Measurements from ENCODE around the gene TMEM40. TPM values are rescaled to one million over a fixed set of nuclear protein-coding genes. Genes with fewer than 3 reads are reported as not detected.
A peak's percentile ranks its signal among the peaks of the same experiment; 100 is the strongest.

Gene TMEM40, protein sequence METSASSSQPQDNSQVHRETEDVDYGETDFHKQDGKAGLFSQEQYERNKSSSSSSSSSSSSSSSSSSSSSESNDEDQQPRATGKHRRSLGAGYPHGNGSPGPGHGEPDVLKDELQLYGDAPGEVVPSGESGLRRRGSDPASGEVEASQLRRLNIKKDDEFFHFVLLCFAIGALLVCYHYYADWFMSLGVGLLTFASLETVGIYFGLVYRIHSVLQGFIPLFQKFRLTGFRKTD
- 2.0 and 2.4 TPM in 2 replicates for total RNA-seq
- long read RNA-seq, partial matches to known transcripts: 0 of 9 reads
- long read RNA-seq, other reads (novel, unspliced or antisense): 3 of 9 reads

DNA sequence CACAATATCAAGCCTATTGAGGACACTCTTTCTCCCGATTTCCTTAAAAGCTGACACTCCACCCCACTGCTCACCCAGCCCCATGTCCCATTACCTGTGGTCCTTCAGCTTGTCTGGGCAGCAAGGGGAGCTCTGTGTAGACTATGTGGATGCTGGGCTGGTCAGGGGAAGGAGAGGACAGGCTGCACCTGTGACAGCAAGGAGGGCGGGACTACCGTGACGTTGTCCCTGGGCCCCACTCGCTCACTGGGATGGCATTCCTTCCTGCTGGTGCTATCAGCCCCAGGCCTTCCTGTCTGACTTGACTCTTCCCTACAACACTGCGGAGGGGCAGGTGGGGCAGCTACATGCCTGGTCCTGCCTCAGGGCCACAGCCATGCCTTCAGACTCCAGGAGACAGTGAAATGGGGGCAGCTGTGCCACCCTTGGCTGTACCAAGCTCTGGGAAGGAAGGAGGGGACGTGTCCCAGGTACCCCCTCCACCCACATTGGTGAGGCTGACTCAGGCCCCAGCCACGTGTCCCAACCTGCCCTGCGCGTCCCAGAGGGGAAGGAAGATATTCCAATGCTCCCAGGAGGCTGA, at the start of gene TMEM40:
Gene TMEM40, minus strand, starts transcription at position 163 of the 583 bp plus-strand sequence. CDS start 9,427 bp downstream, outside the sequence.
- H3K4me1 Mint-ChIP-seq (ENCODE audit: unreplicated experiment): peaks cover 44% of the 10 kb centered on the region
- H3K27ac Mint-ChIP-seq (ENCODE audit: unreplicated experiment): peak within 1 kb of the TSS; percentile 96
- DNase-seq (ENCODE audit: extremely low spot score, unreplicated experiment): no peak
- no peaks in the 10 kb centered on the region for H3K27me3 Mint-ChIP-seq (ENCODE audit: unreplicated experiment)
- H3K9me3 Mint-ChIP-seq (ENCODE audit: unreplicated experiment): no peaks in the 10 kb centered on the region
- H3K4me3 Mint-ChIP-seq (ENCODE audit: unreplicated experiment): peak within 1 kb of the TSS; percentile 36
- TF ChIP-seq, protein P1, sequence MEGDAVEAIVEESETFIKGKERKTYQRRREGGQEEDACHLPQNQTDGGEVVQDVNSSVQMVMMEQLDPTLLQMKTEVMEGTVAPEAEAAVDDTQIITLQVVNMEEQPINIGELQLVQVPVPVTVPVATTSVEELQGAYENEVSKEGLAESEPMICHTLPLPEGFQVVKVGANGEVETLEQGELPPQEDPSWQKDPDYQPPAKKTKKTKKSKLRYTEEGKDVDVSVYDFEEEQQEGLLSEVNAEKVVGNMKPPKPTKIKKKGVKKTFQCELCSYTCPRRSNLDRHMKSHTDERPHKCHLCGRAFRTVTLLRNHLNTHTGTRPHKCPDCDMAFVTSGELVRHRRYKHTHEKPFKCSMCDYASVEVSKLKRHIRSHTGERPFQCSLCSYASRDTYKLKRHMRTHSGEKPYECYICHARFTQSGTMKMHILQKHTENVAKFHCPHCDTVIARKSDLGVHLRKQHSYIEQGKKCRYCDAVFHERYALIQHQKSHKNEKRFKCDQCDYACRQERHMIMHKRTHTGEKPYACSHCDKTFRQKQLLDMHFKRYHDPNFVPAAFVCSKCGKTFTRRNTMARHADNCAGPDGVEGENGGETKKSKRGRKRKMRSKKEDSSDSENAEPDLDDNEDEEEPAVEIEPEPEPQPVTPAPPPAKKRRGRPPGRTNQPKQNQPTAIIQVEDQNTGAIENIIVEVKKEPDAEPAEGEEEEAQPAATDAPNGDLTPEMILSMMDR (IDR thresholded peaks at IDR 0.05): no peak
- H3K36me3 Mint-ChIP-seq (ENCODE audit: unreplicated experiment): no peaks in the 10 kb centered on the region

DNA sequence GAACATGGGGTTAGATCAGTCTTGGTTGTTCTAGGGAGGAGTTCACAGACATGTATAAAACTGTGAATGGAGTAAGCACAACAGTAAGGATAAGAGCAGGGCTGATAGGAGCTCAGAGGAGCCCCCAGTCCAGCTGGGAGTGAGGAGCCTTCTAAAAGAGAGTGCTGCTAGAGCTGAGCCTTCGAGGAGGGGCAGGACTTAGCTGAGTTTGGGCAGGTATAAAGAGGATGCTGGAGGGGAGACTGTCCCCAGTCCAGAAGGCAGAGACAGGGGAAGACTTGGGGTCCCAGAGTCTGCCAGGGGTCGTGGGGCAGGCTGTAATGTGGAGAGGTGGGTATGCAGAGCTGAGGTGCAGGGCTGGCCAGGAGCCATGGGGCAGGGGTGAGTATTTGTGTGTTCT, 49.5 kb upstream of the TMEM40 start:
- H3K4me3 Mint-ChIP-seq (ENCODE audit: unreplicated experiment): no peak overlapping the region
- no peaks in the 10 kb centered on the region for H3K27me3 Mint-ChIP-seq (ENCODE audit: unreplicated experiment)
- TF ChIP-seq, protein P1 (IDR thresholded peaks at IDR 0.05): no peak
- no peak for DNase-seq (ENCODE audit: extremely low spot score, unreplicated experiment)
- peaks cover 2% of the 10 kb centered on the region for H3K36me3 Mint-ChIP-seq (ENCODE audit: unreplicated experiment)
- H3K9me3 Mint-ChIP-seq (ENCODE audit: unreplicated experiment): no peaks in the 10 kb centered on the region
- H3K4me1 Mint-ChIP-seq (ENCODE audit: unreplicated experiment): peaks cover 14% of the 10 kb centered on the region
- peak overlapping the region; percentile 1 for H3K27ac Mint-ChIP-seq (ENCODE audit: unreplicated experiment)

DNA sequence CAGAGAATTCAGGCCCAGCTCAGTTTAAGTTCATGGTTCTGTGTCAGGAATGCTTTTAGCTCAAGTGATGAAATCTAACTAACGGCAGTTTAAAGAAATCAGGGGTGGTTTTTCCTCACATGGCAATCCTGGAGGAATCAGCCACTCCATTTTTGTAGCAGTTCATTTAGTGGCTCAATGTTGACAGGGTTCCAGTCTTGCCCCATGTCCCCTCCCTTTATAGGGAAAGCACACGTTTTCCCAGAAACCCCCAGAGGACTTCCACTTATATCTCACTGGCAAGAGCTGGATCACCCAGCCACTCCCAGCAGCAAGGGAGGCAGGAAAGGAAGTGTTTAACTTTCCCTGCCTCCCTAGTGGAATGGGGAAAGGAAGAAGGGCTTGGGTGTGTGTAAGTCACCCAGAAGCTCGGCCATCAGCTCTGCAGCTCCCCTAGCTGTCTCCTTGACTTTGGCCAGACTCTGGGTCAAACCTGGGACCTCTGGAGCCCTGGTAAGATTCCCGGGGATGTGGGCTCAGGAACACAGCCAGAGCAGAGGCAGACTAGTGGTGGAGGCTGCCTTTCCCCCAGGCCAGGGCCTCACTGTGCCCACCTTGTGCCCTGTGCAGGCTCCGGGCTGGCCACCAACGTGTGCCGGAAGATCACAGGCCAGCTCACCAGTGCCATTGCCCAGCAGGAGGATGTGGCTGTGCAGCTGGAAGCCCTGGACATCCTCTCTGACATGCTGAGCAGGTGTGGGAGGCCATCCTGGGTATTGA, 48.7 kb upstream of the TMEM40 start:
- no peak for DNase-seq (ENCODE audit: extremely low spot score, unreplicated experiment)
- H3K4me3 Mint-ChIP-seq (ENCODE audit: unreplicated experiment): no peak overlapping the region
- TF ChIP-seq, protein P1 (IDR thresholded peaks at IDR 0.05): no peak
- peaks cover 14% of the 10 kb centered on the region for H3K4me1 Mint-ChIP-seq (ENCODE audit: unreplicated experiment)
- no peaks in the 10 kb centered on the region for H3K9me3 Mint-ChIP-seq (ENCODE audit: unreplicated experiment)
- H3K36me3 Mint-ChIP-seq (ENCODE audit: unreplicated experiment): peaks cover 2% of the 10 kb centered on the region
- no peak overlapping the region for H3K27ac Mint-ChIP-seq (ENCODE audit: unreplicated experiment)
- H3K27me3 Mint-ChIP-seq (ENCODE audit: unreplicated experiment): no peaks in the 10 kb centered on the region

DNA sequence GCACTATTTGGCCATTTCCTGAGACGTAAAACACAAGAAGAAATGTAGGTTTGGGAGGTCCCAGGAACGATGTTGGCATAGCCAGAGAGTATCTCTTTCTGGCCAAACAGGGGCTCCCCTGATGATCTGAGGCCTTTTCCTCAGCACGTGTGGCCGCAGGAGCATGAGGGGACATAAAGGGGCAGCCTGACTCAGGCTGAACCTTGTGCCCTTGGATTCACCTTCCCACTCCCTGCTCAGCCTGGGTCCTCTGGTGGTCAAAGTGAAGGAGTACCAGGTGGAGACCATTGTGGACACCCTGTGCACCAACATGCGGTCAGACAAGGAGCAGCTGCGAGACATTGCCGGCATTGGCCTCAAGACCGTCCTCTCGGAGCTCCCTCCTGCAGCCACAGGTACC, 48.0 kb upstream of the TMEM40 start:
- no peaks in the 10 kb centered on the region for H3K27me3 Mint-ChIP-seq (ENCODE audit: unreplicated experiment)
- no peaks in the 10 kb centered on the region for H3K9me3 Mint-ChIP-seq (ENCODE audit: unreplicated experiment)
- H3K27ac Mint-ChIP-seq (ENCODE audit: unreplicated experiment): no peak overlapping the region
- H3K4me1 Mint-ChIP-seq (ENCODE audit: unreplicated experiment): peaks cover 14% of the 10 kb centered on the region
- TF ChIP-seq, protein P1 (IDR thresholded peaks at IDR 0.05): no peak
- H3K4me3 Mint-ChIP-seq (ENCODE audit: unreplicated experiment): no peak overlapping the region
- peaks cover 2% of the 10 kb centered on the region for H3K36me3 Mint-ChIP-seq (ENCODE audit: unreplicated experiment)
- DNase-seq (ENCODE audit: extremely low spot score, unreplicated experiment): no peak

DNA sequence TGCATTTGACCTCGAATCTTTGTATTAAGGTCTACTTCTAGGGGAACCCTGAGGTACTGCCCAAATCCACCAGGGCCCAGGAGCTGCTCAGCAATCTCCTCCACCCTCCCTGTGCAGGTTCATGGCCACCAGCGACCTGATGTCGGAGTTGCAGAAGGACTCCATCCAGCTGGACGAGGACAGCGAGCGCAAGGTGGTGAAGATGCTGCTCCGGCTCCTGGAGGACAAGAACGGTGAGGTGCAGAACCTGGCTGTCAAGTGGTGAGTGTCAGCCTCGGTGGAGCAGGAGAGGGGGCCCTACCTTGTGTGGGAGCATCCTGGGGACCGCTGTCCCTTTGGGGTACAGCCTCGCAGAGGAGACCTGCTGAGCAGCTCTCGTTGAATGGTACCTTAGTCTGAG, 44.3 kb upstream of the TMEM40 start:
- Mint-ChIP-seq H3K27ac (ENCODE audit: unreplicated experiment) (no peak overlapping the region), H3K9me3 (ENCODE audit: unreplicated experiment) (no peaks in the 10 kb centered on the region), H3K4me1 (ENCODE audit: unreplicated experiment) (no peaks in the 10 kb centered on the region), H3K4me3 (ENCODE audit: unreplicated experiment) (no peak overlapping the region), H3K27me3 (ENCODE audit: unreplicated experiment) (no peaks in the 10 kb centered on the region), H3K36me3 (ENCODE audit: unreplicated experiment) (peaks cover 2% of the 10 kb centered on the region)
- DNase-seq (ENCODE audit: extremely low spot score, unreplicated experiment): no peak
- TF ChIP-seq, protein P1 (IDR thresholded peaks at IDR 0.05): no peak

Measured in osteocyte (in vitro differentiated cells).